ENCODE results near the gene CCDC178.
"Not testable (repeated sequence)": the region's sequence is repeated elsewhere in the genome, so short reads cannot be mapped to it uniquely, and the experiment has no call there.

CCDC178 gene

DNA sequence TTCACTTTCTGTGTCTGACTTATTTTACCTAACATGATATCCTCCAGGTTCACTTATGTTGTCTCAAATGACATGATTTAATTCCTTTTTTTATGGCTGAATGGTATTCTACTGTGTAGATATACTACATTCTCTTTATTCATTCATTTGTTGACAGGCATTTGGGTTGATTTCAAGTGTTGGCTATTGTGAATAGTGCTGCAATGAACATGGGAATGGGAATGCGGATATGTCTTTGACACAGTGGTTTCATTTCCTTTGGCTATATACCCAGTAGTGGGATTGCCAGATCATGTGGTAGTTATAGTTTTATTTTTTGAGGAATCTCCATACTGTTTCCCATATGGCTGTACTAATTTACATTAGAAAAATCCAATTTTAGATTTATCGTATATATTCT lies 472.3 kb downstream of the CCDC178 start:
- DNase-seq = no peak

DNA sequence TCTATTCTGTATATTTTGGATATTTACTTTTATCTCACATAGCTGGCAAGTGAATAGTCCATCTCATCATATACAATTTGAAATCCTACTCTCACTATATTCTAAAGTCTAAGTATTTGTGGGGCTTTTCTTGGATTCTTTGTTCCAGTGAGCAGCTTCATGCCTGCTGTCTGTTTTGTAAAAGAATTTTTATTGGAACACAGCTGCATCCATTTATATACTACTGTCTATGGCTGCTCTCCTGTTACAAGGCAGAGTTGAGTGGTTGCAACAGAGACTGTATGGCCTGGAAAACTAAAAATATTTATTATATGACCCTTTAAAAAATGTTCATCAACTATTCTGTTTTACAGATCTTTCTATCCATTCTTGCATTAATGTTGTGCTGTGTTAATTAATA lies 474.4 kb downstream of the CCDC178 start:
- DNase-seq = no peak

DNA sequence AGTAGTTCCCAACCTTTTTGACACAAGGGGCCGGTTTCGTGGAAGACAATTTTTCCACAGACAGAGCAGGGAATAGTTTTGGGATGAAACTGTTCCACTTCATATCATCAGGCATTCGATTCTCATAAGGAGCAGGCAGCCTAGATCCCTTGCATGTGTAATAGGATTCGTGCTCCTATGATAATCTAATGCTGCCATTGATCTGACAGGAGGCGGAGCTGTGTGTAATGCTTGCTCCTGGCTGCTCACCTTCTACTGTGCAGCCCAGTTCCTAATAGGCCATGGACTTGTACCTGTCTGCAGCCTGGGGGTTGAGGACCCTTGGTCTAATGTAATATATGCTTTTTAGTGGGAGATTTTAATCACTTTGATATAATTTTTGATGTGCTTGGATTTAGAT lies 479.0 kb downstream of the CCDC178 start:
- DNase-seq = no peak

DNA sequence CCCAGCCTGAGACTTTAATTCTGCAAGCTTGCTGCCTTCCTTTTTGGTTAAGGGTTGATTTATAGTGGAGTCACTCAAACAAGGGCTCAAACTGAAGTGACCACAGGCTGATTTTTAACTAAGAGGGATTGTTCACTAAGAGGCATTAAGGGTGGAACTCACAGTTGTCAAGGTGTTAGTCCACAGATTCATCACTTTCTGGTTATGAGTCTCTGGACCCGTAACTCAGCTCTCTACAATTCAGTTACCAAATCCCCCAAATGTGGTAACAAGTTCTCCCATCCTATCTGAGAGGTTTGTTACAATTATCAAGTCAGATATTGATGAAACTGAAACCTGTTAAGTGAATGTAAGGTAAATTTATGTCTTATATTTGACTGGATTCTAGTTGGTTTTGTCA lies 481.8 kb downstream of the CCDC178 start:
- DNase-seq = no peak

DNA sequence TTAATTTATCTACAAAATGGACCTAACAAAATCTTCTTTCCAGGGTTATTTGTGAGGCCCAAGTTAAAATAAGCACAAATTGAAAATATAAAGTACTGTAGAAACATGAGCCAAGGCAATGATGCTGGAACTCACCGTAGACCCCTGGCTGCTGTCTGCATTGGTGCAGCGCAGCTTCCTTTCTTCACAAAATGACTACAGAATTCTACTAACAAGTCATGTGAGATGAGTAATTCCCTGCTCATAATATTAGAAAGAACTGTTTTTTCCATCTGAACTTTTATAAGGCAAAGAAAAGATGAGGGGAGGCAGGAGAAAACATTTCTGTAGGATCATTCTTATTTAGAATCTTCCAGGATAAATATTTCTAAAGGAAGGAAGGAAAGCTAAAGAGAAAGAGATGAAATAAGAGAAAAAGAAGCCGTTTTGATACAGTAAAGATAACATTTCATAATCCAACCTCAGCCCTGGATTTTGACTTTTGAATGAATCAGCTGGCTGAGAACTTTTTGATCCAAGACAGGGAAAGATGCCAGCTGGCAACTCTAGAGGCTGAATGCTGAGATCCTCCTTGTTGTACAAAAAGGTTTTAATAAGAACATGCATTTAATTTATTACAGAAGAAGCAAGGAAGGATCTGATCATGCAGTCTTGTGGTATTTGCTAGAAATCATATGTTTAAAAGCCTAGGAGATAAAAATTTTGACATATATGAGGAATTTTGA lies 483.8 kb downstream of the CCDC178 start:
- DNase-seq = no peak

DNA sequence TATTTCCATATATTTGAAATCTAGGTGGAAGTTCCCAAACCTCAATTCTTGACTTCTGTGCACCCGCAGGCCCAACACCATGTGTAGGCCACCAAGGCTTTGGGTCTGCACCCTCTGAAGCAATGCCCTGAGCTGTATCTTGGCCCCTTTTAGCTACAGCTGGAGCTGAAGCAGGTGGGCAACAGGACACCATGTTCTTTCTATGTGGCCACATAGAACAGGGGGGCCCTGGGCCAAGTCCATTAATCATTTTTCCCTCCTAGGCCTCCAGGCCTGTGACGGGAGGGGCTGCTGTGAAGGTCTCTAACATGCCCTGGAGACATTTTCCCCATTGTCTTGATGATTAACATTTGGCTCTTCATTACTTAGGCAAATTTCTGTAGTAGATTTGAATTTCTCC lies 488.2 kb downstream of the CCDC178 start:
- DNase-seq = not testable (repeated sequence)

DNA sequence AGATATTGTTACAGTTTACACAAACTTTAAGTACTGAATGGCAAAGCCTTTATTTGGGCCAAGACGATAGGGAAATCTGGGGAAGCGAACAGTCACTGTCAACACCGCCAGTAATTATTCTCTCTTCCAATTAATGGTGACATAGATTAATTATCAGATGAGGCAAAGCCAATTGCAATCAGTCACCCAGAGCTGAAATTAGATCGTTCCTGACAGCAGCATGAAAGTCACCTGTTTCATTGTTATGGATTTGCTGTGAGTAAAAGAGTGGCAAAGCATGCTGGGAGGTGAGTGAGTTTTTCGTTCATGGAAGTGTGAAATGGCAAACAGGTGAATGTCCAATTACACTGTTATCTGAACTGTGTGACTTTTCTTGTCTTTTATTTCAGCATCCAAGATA lies 502.9 kb downstream of the CCDC178 start:
- DNase-seq = no peak

DNA sequence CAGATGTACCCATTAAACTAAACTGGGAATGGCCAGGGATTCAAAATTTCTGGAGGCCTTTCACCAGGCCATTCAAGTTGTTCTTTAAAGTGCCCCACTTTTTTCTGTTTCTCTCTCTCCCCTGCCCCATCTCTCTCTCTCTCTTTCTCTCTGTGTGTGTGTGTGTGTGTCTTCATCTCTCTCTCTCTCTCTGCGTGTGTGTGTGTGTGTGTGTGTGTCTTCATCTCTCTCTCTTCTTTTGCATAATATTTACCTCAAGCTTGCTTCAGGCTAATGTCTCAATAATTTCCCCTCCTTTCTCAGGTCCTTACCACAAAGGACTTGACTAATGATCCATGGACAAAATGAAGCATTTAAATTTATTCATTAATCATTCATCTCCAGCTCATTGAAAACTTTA lies 503.5 kb downstream of the CCDC178 start:
- DNase-seq = no peak

DNA sequence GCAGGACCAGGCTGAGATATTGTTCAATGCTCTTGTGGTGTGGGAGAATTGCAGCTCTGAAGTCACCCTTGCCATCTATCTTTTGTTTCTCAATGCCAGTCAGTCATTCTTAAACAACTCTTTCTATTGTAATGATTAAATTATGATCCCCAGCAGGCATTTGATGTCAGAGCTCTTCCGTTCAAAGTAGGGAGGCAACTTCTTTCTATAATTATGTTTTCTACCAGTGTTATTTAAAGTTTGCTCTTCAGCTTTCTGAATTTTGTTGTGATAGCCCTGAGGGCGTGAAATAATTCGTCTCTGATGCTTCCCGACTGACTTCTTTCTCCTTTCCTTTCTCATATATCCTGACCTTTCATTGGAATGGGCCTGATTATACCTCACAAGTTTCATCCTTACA lies 506.3 kb downstream of the CCDC178 start:
- no peak for DNase-seq

DNA sequence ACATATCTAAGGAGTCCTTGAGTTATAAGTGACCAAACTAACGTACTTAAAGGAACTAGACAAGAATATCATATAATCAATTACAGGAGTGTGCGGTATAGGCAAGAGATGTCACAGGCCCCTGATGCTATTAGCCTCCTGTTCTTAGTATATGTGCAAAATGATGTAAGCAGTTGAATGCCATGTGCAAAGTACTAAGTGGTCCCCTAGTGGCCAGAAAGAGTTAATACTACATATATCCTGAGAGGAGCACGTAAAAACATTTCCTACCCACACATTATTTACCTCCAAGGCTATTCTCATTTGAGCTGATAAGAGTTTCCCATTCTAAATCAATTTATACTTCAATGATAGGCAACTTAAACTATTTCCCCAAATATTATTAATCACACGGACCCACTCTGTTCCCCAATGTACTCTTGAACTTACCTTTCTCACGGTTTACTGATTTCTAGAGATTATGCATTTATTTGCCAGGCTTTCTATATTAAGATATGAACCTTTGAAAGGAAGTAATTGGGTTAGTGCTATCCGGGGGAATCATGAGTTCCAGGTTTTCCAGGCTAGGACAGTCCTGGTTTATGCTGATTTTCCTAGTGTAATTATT lies 509.7 kb downstream of the CCDC178 start:
- no peak for DNase-seq

DNA sequence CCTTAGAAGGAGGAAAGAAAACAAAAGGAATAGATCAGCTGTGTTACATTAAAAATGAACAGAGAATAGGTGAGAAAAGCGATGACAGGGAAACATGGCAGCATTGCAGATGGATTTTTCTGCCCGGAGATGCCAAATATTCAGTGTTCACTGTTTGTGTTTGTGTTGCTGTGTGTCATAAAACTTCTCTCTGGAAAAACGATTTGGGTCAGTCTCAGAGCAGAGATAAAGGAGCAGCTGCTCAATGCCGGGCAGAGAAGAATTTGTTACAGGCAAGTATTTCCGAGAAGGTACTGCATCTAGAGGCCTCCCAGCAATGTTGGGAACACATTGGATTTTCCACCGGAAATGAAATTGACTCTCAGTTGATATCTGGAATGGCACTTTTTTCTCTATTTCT lies 511.3 kb downstream of the CCDC178 start:
- DNase-seq = no peak

DNA sequence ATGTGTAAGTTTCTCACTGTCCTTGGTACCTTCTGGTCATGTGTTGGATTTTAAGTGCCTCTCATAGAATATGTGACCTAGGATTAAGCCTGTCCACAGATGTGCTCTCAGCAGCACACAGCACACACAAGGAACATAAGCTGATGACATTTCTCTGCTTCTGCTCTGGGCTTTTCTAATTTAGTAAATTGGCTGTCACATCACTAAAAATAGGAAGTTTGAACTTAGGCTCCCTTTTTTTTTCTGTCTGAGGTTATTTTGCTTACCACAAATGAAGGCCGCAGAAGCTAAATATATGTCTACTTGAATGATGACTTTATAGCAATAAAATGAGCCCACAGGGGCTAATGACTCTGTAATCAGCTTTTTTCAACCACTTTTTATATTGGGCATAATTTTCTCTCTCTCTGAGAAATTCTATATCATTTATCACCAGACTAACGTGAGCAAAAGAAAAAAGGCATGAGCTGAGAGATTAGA lies 517.5 kb downstream of the CCDC178 start:
- no peak for DNase-seq

DNA sequence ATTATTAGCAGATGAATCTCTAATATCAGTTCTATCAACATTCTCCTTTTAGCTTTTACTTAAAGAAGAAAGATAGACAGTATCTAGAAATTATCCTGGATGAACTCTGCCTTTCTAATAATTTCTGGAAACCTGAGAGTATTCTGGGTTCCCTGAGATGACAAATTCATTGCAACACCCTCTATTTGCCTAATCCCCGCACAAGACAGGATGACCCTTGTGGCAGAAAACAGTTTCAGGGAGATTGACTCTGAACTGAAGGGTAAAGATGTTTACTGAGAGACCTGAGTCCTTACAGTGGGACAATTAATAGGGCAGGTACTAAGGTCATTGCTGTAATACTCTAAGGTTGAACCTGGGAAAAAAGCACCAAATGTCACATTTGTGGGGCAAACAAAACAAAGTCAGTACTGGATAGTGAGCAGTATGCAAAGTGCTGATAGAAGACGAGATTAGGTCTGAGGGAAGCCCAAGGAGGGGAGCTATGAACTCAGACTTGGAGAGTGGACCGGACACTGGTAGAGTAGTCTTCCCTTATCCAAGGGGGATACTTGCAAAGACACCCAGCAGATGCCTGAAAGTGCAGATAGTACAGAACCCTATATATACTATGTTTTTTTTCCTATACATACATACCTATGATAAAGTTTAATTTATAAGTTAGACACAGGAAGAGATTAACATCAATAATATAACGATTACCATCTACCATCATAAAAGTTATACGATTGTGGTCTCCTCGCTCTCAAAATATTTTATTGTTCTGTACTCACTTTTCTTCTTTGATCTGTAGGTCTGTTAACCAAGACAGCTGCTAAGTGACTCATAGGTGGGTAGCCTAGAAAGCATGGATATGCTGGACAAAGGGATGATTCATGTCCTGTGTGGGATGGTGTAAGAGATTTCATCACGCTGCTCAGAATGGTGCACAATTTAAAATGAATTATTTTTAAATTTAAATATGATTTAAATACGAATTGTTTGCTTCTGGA lies 519.4 kb downstream of the CCDC178 start:
- DNase-seq = peak; percentile 20

DNA sequence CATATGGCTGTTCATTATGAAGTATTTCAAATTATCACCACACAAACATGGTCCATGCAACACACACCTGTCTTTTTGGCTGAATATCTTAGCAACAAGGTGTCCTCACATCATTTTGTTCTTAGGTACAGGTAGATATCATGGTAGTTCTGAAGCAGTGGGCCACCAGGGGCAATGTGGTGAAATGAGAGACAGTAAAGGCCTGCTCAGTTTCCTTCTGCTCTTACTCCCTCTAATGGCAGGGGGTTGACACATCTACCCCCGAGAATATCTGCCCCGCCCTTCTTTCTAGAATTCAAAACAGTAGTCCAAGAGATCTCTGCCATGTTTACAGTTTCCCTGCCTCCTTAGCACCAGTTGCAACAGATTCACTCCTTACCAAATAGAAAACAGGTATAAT lies 520.7 kb downstream of the CCDC178 start:
- no peak for DNase-seq

DNA sequence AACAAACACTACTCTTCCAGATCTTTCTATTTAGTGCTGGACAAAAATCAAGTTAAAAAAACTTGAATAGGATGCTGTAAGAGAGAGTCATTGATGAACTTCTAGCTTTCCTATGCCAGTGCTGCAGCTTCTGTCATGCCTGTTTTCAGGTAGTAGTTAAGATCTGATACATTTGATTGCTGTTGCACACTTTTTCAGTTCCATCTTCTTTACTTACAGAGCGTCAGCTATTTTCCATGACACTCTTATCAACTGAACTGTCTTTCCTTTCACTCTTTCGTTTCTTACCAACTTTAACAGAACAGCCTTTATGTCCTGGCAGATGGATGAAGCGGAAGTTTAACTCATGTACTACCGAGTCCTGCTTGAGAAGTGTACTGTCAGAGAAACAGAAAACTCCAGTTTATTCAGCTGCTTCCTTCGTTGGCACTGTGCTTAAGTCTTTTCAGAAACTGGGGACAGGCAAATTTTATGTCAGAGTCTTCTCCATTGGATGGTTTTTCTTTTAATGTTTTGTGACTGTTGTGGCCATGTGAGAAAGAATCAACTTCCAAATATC lies 521.8 kb downstream of the CCDC178 start:
- no peak for DNase-seq

DNA sequence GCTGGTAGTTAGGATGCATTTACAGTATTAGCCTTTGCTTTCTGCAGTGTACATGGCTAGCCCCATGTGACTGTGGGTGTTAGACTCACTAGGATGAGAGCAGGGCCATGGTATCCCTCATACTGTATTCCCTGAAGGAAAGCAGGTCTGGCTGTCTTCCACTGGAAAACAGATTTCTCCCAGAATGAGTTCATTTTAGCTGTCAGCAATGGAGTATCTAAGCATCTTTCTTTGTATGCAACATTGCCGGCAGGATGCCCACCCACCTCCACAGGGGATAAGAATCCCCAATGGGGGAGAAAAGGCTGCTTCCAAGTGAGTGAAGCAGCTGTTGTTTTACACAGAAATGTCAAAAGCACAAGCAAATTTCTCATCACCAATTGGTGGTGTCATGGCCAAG lies 525.0 kb downstream of the CCDC178 start:
- no peak for DNase-seq

DNA sequence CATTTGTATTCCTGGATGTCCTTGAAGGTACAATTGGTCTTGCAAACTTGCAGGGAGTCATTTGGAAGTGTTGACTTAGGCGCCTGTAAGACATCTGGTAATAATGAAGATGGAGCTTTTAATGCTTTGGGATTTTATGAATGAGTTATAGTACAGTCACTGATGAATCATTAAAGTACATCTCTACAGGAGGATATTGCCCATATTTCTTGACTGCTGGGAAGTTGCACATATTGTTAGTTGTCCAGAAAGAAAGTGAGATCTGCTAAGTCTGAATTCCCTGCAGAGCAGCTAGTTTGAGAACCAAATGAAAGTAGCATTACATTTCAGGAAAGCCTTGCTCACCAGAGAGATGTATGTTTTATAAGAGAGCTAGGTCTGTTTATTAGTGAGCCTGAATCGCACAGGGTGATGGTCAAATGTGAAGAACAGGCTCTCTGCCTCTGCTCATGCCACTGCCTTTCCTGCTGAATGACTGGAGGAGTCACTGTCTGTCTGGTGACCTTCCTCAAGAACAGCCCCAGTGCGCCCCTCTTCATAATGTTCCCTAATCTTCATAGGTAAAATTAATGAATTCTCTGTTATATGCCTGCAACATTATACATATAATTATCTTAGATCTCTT lies 528.7 kb downstream of the CCDC178 start:
- DNase-seq = no peak

DNA sequence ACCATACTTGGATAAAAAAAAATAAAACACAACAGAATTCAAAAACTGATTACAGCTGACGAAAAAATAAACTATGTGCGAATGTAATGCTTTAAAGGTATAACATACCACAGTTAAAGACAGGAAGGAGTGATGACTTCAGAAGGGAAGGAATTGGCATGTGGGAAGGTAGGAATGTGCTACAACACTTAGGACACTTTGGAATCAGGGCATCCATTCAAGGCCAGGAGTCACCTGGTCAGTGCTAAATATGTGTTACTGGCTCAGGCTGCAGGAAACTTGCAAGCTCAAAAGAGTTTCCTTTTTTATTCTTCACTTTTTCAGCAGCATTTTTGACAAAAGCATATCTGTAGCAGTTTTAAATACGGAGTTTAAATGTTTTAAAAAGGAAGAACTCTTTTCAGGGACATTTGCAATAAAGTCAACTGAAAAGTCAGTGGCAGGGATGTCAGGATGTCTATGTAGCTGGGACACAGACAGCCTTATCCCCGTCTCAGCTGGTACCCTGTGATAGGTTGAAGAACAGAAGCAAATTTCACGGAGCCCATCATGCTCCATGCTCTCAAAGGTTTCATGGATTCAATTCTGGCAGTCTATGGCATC lies 529.7 kb downstream of the CCDC178 start:
- no peak for DNase-seq

DNA sequence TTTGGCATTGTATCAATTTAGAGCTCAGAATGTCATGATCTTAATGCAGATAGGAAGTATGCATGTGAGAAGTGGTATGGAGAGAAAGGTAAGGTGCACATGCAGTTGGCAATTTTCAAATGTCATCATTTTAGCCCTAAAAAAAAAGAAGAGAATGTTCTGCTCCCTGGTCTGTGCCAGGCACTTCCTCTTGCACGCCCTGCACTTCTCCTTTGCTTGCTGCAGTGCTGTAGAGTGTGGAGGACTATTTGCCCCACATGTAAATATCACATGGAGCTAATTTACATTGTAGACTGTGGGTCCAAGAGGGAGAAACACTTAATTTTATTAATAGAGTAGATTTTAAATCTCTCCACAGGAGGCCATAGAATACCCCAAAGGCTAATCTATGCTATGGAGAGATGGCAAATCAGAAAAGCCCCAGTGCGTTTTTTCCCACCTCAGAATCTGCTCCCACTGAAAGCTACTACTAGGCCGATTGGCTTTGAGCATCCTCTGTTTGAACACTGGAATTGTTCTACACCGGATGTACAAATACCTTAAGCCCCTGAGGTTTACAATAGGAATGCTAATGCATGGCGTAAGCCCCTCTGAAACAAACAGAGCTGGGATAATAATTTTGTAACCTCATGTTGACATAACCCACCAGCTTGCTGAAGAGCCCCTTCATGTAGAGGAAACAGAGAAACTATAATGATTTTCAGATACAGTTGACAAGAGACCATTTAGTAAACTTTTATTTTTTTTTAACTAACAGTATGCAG lies 530.5 kb downstream of the CCDC178 start:
- DNase-seq = no peak

DNA sequence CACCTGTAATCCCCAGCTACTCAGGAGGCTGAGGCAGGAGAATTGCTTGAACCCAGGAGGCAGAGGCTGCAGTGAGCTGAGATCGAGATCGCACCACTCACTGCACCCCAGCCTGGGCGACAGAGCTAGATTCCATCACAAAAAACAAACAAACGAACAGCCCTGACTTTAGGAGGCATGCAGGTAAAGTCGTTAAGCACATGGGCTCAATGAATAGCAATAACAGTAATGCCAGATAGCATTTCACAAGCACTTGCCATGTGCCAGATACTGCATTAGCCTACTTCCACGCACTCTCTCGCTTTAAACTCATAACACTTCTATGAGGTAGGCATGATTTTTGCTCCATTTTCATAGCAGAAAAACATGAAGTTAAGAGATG lies 532.1 kb downstream of the CCDC178 start:
- DNase-seq = no peak

DNA sequence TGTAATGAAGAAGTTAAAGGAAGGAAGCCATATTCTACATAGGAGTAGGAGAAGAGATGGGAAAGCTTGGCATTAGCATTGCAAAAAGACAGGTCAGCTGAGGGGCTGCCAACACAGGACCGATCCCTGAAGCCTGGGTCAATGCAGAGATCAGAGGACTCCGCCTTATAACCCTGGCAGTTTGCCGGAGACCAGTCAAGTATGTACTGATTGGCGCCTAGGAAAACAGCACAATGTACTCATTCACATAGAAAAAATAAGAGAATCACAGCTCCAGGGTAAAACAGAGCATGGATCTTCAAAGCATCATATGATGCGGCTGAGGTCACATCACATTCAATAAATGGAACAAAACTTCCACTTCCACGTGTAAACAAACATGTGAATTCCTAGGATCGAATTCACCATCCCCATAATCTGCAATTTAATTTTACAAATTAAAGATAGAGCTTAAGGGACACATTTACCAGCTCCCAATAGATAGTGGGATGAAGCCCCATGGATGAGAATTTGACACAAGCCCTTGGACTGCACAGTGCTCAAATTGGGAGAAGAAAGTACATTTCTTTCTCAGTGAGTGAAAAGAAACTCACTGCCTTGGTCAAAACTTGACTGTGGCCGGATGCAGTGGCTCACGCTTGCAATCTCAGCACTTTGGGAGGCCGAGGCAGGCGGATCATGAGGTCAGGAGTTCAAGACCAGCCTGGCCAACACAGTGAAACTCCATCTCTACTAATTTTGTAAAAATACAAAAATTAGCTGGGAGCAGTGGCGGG lies 532.7 kb downstream of the CCDC178 start:
- DNase-seq = no peak

Measured in NCI-H226 (cell line).